ENCODE measurements around the gene FOCAD.

The FOCAD gene

DNA sequence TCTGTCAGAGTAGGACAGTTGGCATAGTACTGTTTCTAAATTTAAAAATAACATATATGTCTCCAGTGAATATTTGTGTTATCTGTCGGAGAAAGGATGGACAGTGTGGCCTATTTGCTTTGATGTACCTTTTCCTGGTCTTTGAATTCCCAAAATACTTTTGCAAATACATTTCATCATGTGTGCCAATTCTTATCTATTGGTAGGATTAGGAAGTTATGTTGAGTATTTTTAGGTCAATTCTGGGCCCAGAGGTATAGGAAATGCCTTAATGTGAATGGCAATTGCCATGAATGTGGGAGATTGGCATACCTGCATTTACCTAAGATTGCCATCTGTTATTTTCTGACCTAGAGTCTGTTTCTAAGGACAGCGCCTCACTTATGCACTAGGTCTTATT is 5.8 kb downstream of the FOCAD start:
- Histone ChIP-seq H3K9me3 (ENCODE audit: low read depth, low read length) (no peaks in the 10 kb centered on the region), H3K27ac (no peak overlapping the region), H3K36me3 (ENCODE audit: insufficient read depth, low read length) (no peaks in the 10 kb centered on the region), H3K9ac (ENCODE audit: insufficient read length) (no peak overlapping the region), H3K4me3 (no peak overlapping the region)
- TF ChIP-seq FOXP2 (optimal IDR thresholded peaks at IDR 0.05; ENCODE audit: control extremely low read depth, extremely low read length, insufficient read depth): no peak
- TF ChIP-seq EZH2 (IDR thresholded peaks at IDR 0.05): no peak
- TF ChIP-seq POLR2AphosphoS5 (IDR thresholded peaks at IDR 0.05; ENCODE audit: borderline replicate concordance, low read depth, low read length): no peak
- DNase-seq (ENCODE audit: low read depth, low spot score): no peak

DNA sequence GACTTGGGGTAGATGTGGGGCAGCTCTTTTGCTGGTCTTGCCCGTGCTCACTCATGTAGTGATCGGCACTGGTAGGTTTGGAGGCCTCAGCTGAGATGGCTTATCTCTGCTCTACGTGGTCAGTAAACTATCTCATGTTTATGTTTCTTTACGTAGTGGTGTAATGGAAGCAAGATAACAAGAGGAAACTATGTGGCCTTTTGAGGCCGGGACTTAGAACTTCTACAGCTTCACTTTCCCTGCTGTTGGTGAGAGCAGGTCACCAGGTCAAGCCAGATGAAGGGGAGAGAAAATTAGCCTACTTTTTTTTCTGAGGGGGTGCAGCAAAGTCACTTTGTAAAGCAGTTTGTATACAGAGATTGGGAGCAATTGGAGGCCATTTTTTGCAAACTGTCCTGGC is 8.5 kb downstream of the FOCAD start:
- H3K27ac ChIP-seq: no peak overlapping the region
- no peak for DNase-seq (ENCODE audit: low read depth, low spot score)
- no peak overlapping the region for H3K4me3 ChIP-seq
- no peak overlapping the region for H3K9ac ChIP-seq (ENCODE audit: insufficient read length)
- H3K9me3 ChIP-seq (ENCODE audit: low read depth, low read length): no peaks in the 10 kb centered on the region
- no peak for TF ChIP-seq EZH2 (IDR thresholded peaks at IDR 0.05)
- H3K36me3 ChIP-seq (ENCODE audit: insufficient read depth, low read length): no peaks in the 10 kb centered on the region

DNA sequence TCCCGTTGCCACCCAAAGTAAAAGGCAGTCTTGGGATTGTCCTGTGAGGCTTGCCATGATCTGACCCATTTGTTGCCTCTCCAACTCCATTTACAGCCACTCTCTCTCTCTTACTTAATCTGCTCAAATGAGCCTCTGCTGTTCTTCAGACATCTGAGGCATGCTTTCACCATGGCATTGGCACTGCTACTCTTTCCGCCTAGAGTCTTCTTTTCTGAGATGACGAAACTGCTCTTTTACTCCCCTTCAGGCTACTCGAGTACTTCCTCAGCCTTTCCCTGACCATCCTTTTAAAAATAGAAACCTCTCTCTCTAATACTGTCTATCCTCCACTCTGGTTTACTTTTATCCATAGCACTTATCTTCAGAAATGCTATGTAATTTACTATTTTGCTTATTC is 9.0 kb downstream of the FOCAD start:
- Histone ChIP-seq H3K9ac (ENCODE audit: insufficient read length) (no peak overlapping the region), H3K9me3 (ENCODE audit: low read depth, low read length) (no peaks in the 10 kb centered on the region), H3K4me3 (no peak overlapping the region), H3K36me3 (ENCODE audit: insufficient read depth, low read length) (no peaks in the 10 kb centered on the region), H3K27ac (no peak overlapping the region)
- TF ChIP-seq POLR2AphosphoS5 (IDR thresholded peaks at IDR 0.05; ENCODE audit: borderline replicate concordance, low read depth, low read length): no peak
- no peak for TF ChIP-seq FOXP2 (optimal IDR thresholded peaks at IDR 0.05; ENCODE audit: control extremely low read depth, extremely low read length, insufficient read depth)
- TF ChIP-seq EZH2 (IDR thresholded peaks at IDR 0.05): no peak
- DNase-seq (ENCODE audit: low read depth, low spot score): no peak

DNA sequence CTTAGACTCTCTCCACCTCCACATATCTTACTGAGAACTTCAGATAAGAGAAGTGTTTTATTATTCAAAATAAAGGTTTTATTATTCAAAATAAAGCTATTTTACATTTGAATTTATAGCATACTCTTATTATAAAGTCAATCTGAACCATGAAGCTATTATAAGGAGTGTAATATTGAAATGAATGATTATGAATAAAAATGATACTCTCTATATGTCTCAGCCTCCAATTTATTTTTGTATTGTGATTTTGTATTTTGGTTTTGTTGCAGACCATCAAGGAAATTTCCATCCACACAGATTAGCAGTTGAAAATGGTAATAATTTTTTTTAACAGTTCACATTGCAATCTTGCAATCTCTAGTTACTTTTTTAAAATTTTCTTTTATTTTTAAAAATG is 10.2 kb downstream of the FOCAD start:
- Histone ChIP-seq H3K9me3 (ENCODE audit: low read depth, low read length) (no peaks in the 10 kb centered on the region), H3K9ac (ENCODE audit: insufficient read length) (no peak overlapping the region), H3K36me3 (ENCODE audit: insufficient read depth, low read length) (no peaks in the 10 kb centered on the region), H3K4me3 (no peak overlapping the region), H3K27ac (no peak overlapping the region)
- TF ChIP-seq EZH2 (IDR thresholded peaks at IDR 0.05): no peak
- no peak for TF ChIP-seq POLR2AphosphoS5 (IDR thresholded peaks at IDR 0.05; ENCODE audit: borderline replicate concordance, low read depth, low read length)
- no peak for DNase-seq (ENCODE audit: low read depth, low spot score)

DNA sequence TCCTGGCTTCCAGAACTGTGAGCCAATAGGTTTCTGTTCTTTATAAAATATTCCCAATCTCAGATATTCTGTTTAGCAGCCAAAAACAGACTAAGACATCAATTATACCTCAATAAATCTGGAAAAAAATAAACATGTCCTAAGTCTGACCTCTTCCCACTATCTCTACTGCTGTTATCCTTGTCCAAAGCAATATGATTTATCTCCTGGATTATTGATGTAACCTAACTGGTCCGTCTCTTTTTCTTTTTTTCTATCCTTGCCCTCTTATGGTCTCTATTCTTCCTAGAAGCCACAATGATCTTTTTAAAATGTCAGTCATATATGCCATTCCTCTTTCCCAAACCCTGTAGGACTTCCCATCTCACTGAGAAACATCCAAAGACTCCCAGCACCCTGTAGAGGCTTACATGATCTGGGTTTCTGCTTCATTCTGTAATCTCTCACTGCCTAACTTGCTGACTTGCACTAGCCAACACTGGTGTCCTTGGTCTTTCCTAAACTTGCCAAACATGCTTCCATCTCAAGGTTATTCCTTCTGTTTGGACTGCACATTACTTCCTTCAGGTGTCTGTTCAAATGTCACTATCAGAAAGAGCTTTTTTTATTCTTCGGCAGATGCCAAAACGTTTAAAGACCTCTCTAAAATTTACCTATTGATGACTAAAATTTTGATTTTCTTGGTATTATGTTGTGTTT is 13.1 kb downstream of the FOCAD start:
- Histone ChIP-seq H3K9me3 (ENCODE audit: low read depth, low read length) (no peaks in the 10 kb centered on the region), H3K9ac (ENCODE audit: insufficient read length) (no peak overlapping the region), H3K4me3 (no peak overlapping the region), H3K27ac (no peak overlapping the region), H3K36me3 (ENCODE audit: insufficient read depth, low read length) (no peaks in the 10 kb centered on the region)
- TF ChIP-seq POLR2AphosphoS5 (IDR thresholded peaks at IDR 0.05; ENCODE audit: borderline replicate concordance, low read depth, low read length) (no peak), FOXP2 (optimal IDR thresholded peaks at IDR 0.05; ENCODE audit: control extremely low read depth, extremely low read length, insufficient read depth) (no peak), EZH2 (IDR thresholded peaks at IDR 0.05) (no peak)
- DNase-seq (ENCODE audit: low read depth, low spot score): no peak

DNA sequence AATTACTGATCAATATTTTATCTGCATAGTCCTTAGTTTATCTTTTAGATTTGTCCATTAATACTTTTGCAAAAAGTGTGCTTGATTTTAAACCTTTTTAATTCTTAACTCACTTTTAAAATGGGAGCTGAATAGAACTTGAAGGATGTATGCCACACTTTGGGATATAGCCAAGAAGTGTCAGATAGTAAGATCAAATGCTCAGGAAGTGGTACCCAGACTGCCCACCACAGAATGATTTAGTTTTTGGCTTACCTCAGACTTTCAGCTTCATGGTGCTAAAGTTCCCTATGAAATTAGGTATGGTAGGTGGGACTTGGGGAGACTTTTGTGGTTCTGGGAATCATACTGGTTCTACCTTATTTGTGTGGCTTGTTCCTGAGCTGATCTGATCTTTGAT is 14.7 kb downstream of the FOCAD start:
- H3K27ac ChIP-seq: no peak overlapping the region
- no peak overlapping the region for H3K9ac ChIP-seq (ENCODE audit: insufficient read length)
- TF ChIP-seq EZH2 (IDR thresholded peaks at IDR 0.05) (no peak), POLR2AphosphoS5 (IDR thresholded peaks at IDR 0.05; ENCODE audit: borderline replicate concordance, low read depth, low read length) (no peak), FOXP2 (optimal IDR thresholded peaks at IDR 0.05; ENCODE audit: control extremely low read depth, extremely low read length, insufficient read depth) (no peak)
- H3K4me3 ChIP-seq: no peak overlapping the region
- no peaks in the 10 kb centered on the region for H3K36me3 ChIP-seq (ENCODE audit: insufficient read depth, low read length)
- no peaks in the 10 kb centered on the region for H3K9me3 ChIP-seq (ENCODE audit: low read depth, low read length)
- no peak for DNase-seq (ENCODE audit: low read depth, low spot score)

DNA sequence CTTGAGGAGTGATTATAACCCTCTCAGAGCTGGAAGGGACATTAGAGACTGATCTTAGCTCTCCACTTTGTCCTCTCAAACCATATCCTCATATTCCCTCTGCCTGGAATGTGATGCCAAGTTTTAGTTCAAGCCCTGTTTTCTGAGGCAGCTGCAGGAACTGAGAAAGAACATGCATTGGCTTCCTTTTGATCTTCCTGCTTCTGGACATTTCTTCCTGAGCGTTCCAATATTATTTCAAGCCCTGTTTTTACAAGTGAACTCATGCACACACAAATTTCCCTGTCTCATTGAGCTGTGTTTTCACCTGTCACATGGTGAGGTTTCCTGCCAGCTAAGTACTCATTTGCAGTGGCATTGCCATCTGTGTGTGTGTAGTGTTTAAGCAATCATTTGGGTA is 17.0 kb downstream of the FOCAD start:
- Histone ChIP-seq H3K27ac (no peak overlapping the region), H3K36me3 (ENCODE audit: insufficient read depth, low read length) (no peaks in the 10 kb centered on the region), H3K4me3 (no peak overlapping the region), H3K9ac (ENCODE audit: insufficient read length) (no peak overlapping the region), H3K9me3 (ENCODE audit: low read depth, low read length) (no peaks in the 10 kb centered on the region)
- DNase-seq (ENCODE audit: low read depth, low spot score): no peak
- TF ChIP-seq EZH2 (IDR thresholded peaks at IDR 0.05) (no peak), FOXP2 (optimal IDR thresholded peaks at IDR 0.05; ENCODE audit: control extremely low read depth, extremely low read length, insufficient read depth) (no peak), POLR2AphosphoS5 (IDR thresholded peaks at IDR 0.05; ENCODE audit: borderline replicate concordance, low read depth, low read length) (no peak)

DNA sequence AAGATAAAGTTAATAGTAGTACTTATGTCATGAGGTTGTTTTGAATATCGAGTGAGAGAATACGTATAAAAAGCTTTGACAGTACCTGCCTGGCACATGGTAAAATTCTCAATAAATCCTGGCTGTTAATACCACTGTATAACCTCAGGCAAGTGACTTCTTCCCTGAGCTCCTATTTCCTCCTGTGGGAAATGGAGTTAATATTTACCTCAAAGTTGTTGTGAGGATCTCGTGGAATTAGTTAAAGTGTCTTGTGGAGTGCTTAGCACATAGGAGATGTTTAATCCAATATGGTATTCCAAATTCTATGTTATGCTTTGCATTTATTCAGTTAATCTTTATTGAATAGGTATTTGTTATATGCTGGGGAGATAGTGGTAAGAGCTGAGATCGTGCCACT is 18.5 kb downstream of the FOCAD start:
- Histone ChIP-seq H3K36me3 (ENCODE audit: insufficient read depth, low read length) (no peaks in the 10 kb centered on the region), H3K27ac (no peak overlapping the region), H3K9ac (ENCODE audit: insufficient read length) (no peak overlapping the region), H3K4me3 (no peak overlapping the region), H3K9me3 (ENCODE audit: low read depth, low read length) (no peaks in the 10 kb centered on the region)
- DNase-seq (ENCODE audit: low read depth, low spot score): no peak
- no peak for TF ChIP-seq EZH2 (IDR thresholded peaks at IDR 0.05)

DNA sequence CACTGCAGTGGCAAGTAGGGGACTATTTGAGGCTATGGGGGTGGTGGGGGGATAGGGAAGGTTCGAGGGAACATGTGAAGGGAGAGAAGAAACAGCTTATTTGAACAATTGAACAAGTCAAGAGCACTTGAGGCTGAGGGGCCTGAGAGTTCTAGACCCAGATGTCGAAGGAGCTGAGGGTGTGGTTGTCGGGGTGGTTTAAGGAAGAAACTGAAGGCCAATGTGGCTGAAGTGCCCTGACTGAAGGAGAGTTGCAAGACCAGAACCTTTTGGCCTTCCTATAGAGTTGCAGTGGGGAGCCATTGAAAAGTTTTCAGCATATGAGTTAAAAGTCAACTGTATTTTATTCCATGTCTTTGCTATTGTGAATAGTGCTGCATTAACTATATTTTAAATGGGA is 19.1 kb downstream of the FOCAD start:
- no peak overlapping the region for H3K27ac ChIP-seq
- no peak overlapping the region for H3K9ac ChIP-seq (ENCODE audit: insufficient read length)
- no peak for DNase-seq (ENCODE audit: low read depth, low spot score)
- TF ChIP-seq POLR2AphosphoS5 (IDR thresholded peaks at IDR 0.05; ENCODE audit: borderline replicate concordance, low read depth, low read length): no peak
- no peak for TF ChIP-seq FOXP2 (optimal IDR thresholded peaks at IDR 0.05; ENCODE audit: control extremely low read depth, extremely low read length, insufficient read depth)
- TF ChIP-seq EZH2 (IDR thresholded peaks at IDR 0.05): no peak
- no peak overlapping the region for H3K4me3 ChIP-seq
- H3K9me3 ChIP-seq (ENCODE audit: low read depth, low read length): no peaks in the 10 kb centered on the region
- no peaks in the 10 kb centered on the region for H3K36me3 ChIP-seq (ENCODE audit: insufficient read depth, low read length)
